Middle frontal gyrus (tissue), 1 donor: ENCODE measurements around the gene ACTR5.
A peak's percentile ranks its signal among the peaks of the same experiment; 100 is the strongest.

ENCODE experiments used
- DNase-seq: peaks from one replicate; pipeline ENCODE4 v3.0.0-alpha.2; 2015; ENCODE audit warnings: low spot score; ENCODE audit errors: extremely low spot score

Gene ACTR5

GRCh38 chr20:38748097-38748860 is at the start of gene ACTR5:
Gene ACTR5, plus strand, starts transcription at chr20:38748460. Its CDS starts 19 bp downstream, at chr20:38748479.
- peak; percentile 75 for DNase-seq

- no peak for DNase-seq
These were observed 49.7 kb upstream of the ACTR5 start for GRCh38 chr20:38698541-38698940.

GRCh38 chr20:38700141-38700540 is 48.1 kb upstream of the ACTR5 start:
- no peak for DNase-seq

GRCh38 chr20:38700926-38701325 is 47.3 kb upstream of the ACTR5 start:
- DNase-seq: no peak

- no peak for DNase-seq
These were observed 44.7 kb upstream of the ACTR5 start for GRCh38 chr20:38703526-38703925.

GRCh38 chr20:38704136-38704535 is 44.1 kb upstream of the ACTR5 start:
- DNase-seq: no peak

- no peak for DNase-seq
These were observed 41.8 kb upstream of the ACTR5 start for GRCh38 chr20:38706509-38706908.

- DNase-seq: no peak
These were observed 34.0 kb upstream of the ACTR5 start for GRCh38 chr20:38714308-38714707.

- no peak for DNase-seq
These were observed 32.6 kb upstream of the ACTR5 start for GRCh38 chr20:38715646-38716045.

- no peak for DNase-seq
These were observed 25.6 kb upstream of the ACTR5 start for GRCh38 chr20:38722683-38723016.

- DNase-seq: no peak
These were observed 25.0 kb upstream of the ACTR5 start for GRCh38 chr20:38723017-38723847.

GRCh38 chr20:38723848-38724625 is 24.2 kb upstream of the ACTR5 start, which contains the start of gene SLC32A1:
Gene SLC32A1, plus strand, starts transcription at chr20:38724486. Its CDS starts 239 bp downstream, at chr20:38724725.
- DNase-seq: no peak

GRCh38 chr20:38724626-38725147 is 23.6 kb upstream of the ACTR5 start:
- no peak for DNase-seq

GRCh38 chr20:38725148-38725901 is 22.9 kb upstream of the ACTR5 start:
- no peak for DNase-seq

GRCh38 chr20:38725931-38726803 is 22.1 kb upstream of the ACTR5 start:
- no peak for DNase-seq

GRCh38 chr20:38726804-38727606 is 21.3 kb upstream of the ACTR5 start:
- no peak for DNase-seq

GRCh38 chr20:38727607-38728190 is 20.6 kb upstream of the ACTR5 start:
- no peak for DNase-seq

- no peak for DNase-seq
These were observed 20.0 kb upstream of the ACTR5 start for GRCh38 chr20:38728191-38728781.
